B cell (primary cell): ENCODE data around the gene CYB5B. TPM values are rescaled to one million over a fixed set of nuclear protein-coding genes. Genes with fewer than 3 reads are reported as not detected.

Experiments
- ATAC-seq: fragments of 200-7000 bp; cut with Tn5 transposase; one replicate; pipeline ENCODE4 v1.10.0; 2021; ENCODE audit warnings: low read depth, mild to moderate bottlenecking, moderate number of reproducible peaks, moderate library complexity
- CTCF ChIA-PET: fragments of 350-600 bp; sonication (Branson Sonifier 250); formaldehyde crosslinking; loops from one replicate; lab custom pipeline; 2021; ENCODE audit warnings: antibody characterized with exemption, inconsistent platforms; lab: Charles Lee
- POLR2A ChIA-PET: fragments of 350-600 bp; sonication (Branson Sonifier 250); formaldehyde crosslinking; loops from one replicate; lab custom pipeline; 2021; ENCODE audit warnings: antibody characterized with exemption; lab: Charles Lee
- DNase-seq: peaks from one replicate; pipeline ENCODE4 v3.0.0; 2013
- H2AFZ ChIP-seq: 2 replicates; pipeline ENCODE4 v1.6.1; 2012; ENCODE audit warnings: mild to moderate bottlenecking, low read depth, low read length; ENCODE audit not compliant: insufficient read depth, poor library complexity, severe bottlenecking
- H3K27ac ChIP-seq, 2 donors: 1 replicate in 1 of 2; 2 replicates in 1 of 2; pipeline ENCODE4 v1.5.1; 2012 to 2013; ENCODE audit warnings: low read length in 2 of 2, mild to moderate bottlenecking in 2 of 2, moderate library complexity in 1 of 2
- H3K27me3 ChIP-seq, 4 experiments: fragments of 200-600 bp in 1 of 4; sonication (generic) in 1 of 4; replicated peaks in 1 of 4; 1 replicate in 2 of 4; 2 replicates in 2 of 4; pipeline versions ENCODE4 v1.6.1 to v1.7.0; 2013 to 2016; ENCODE audit warnings: low read length in 3 of 4, mild to moderate bottlenecking in 2 of 4, mixed read lengths in 1 of 4, moderate library complexity in 1 of 4; ENCODE audit not compliant: insufficient read depth in 4 of 4, control insufficient read depth in 3 of 4; ENCODE audit errors: control extremely low read depth in 1 of 4
- H3K36me3 ChIP-seq, 2 experiments: replicated peaks in 1 of 2; 1 replicate in 1 of 2; 2 replicates in 1 of 2; pipeline versions ENCODE4 v1.6.1 to v1.7.1; 2013; ENCODE audit warnings: low read length in 1 of 2; ENCODE audit not compliant: insufficient read depth in 2 of 2, control insufficient read depth in 1 of 2; ENCODE audit errors: control extremely low read depth in 1 of 2, extremely low read depth in 1 of 2
- H3K4me1 ChIP-seq, 2 donors: fragments of 200-600 bp in 1 of 2; sonication (generic) in 1 of 2; 1 replicate in 1 of 2; 2 replicates in 1 of 2; pipeline versions ENCODE4 v1.5.1 to v1.6.1; 2013 to 2017; ENCODE audit warnings: low read length in 2 of 2; ENCODE audit not compliant: control insufficient read depth in 2 of 2, insufficient read depth in 2 of 2
- H3K4me2 ChIP-seq: replicated peaks from 2 replicates; pipeline ENCODE3; 2012; ENCODE audit warnings: mild to moderate bottlenecking, low read depth, low read length; ENCODE audit not compliant: poor library complexity, severe bottlenecking
- H3K4me3 ChIP-seq, 5 experiments: fragments of 200-600 bp in 1 of 5; sonication (generic) in 1 of 5; 1 replicate in 3 of 5; 2 replicates in 2 of 5; pipeline versions ENCODE4 v1.5.1 to v1.7.0; 2011 to 2016; ENCODE audit warnings: low read length in 4 of 5, mild to moderate bottlenecking in 4 of 5, low read depth in 2 of 5, control low read depth in 1 of 5, moderate library complexity in 1 of 5; ENCODE audit not compliant: insufficient read depth in 1 of 5; ENCODE audit errors: control extremely low read depth in 1 of 5, extremely low read depth in 1 of 5
- H3K79me2 ChIP-seq: fragments of 200-600 bp; sonication (generic); one replicate; pipeline ENCODE4 v1.6.0; 2016; ENCODE audit warnings: low read length; ENCODE audit not compliant: control insufficient read depth, insufficient read depth
- H3K9ac ChIP-seq: fragments of 200-600 bp; sonication (generic); 2 replicates; pipeline ENCODE4 v1.6.1; 2017; ENCODE audit warnings: mild to moderate bottlenecking, low read length, moderate library complexity
- H3K9me3 ChIP-seq, 3 donors: one replicate each; pipeline versions ENCODE4 v1.6.1 to v1.7.1; 2013; ENCODE audit warnings: low read length in 2 of 3; ENCODE audit not compliant: control insufficient read depth in 2 of 3, insufficient read depth in 1 of 3; ENCODE audit errors: control extremely low read depth in 1 of 3
- H4K20me1 ChIP-seq: 2 replicates; pipeline ENCODE4 v1.6.0; 2012; ENCODE audit warnings: mild to moderate bottlenecking, low read length; ENCODE audit not compliant: insufficient read depth, control insufficient read depth, poor library complexity, severe bottlenecking
- H3K27ac Mint-ChIP-seq: one replicate; pipeline ENCODE4 v1.8.0; 2021; ENCODE audit warnings: mixed read lengths
- H3K27me3 Mint-ChIP-seq: one replicate; pipeline ENCODE4 v1.8.0; 2021; ENCODE audit warnings: mixed read lengths
- H3K4me1 Mint-ChIP-seq: one replicate; pipeline ENCODE4 v1.8.0; 2021; ENCODE audit warnings: mixed read lengths
- H3K4me3 Mint-ChIP-seq: one replicate; pipeline ENCODE4 v1.8.0; 2021; ENCODE audit warnings: mixed read lengths
- H3K9me3 Mint-ChIP-seq: one replicate; pipeline ENCODE4 v1.8.0; 2022; ENCODE audit warnings: mixed read lengths; ENCODE audit not compliant: insufficient read depth
- EZH2 ChIP-seq: IDR thresholded peaks from 2 replicates; pipeline ENCODE4 v1.6.1; 2012; ENCODE audit warnings: borderline replicate concordance, low read depth, mild to moderate bottlenecking, moderate library complexity, low read length; ENCODE audit not compliant: insufficient read depth, poor library complexity, severe bottlenecking
- WGBS: methylation state at CpG from one replicate; pipeline ENCODE4 v1.1.5; 2013; ENCODE audit warnings: missing lambda C conversion rate; ENCODE audit not compliant: insufficient coverage; 5-methylcytosine and 5-hydroxymethylcytosine counted together
- intact Hi-C: fragments of 100-400 bp; cut with micrococcal nuclease; formaldehyde crosslinking; loops from one replicate; pipeline ENCODE4 v1.10.0; 2022
- polyA minus RNA-seq: library from RNA; depleted of rRNA, polyadenylated mRNA; stranded (reverse); fragments of >200 nt; gene quantifications from 2 replicates; pipeline ENCODE4 v1.2.3, GENCODE V29; 2012
- polyA plus RNA-seq: library from polyadenylated mRNA; depleted of rRNA; stranded (reverse); fragments of >200 nt; gene quantifications from 2 replicates; pipeline ENCODE4 v1.2.3, GENCODE V29; 2012
- total RNA-seq, 2 donors: library from RNA; stranded (reverse); fragments of 120-200 nt in 1 of 2; gene quantifications; 1 replicate in 1 of 2; 2 replicates in 1 of 2; pipeline versions ENCODE4 v1.2.3 to v1.2.4, GENCODE V29; 2013 to 2022
- TF ChIP-seq, protein P1 (sequence below): fragments of 200-600 bp; IDR thresholded peaks from one replicate; pipeline ENCODE4 v1.8.0; 2022; ENCODE audit warnings: antibody characterized with exemption, mild to moderate bottlenecking

Gene CYB5B, protein sequence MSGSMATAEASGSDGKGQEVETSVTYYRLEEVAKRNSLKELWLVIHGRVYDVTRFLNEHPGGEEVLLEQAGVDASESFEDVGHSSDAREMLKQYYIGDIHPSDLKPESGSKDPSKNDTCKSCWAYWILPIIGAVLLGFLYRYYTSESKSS
- total RNA-seq (56.7 and 64.7 TPM in 2 replicates), polyA plus RNA-seq (21.5 and 41.6 TPM in 2 replicates), polyA minus RNA-seq (26.1 and 40.7 TPM in 2 replicates)
- total RNA-seq (2013) = 60.3 TPM

DNA sequence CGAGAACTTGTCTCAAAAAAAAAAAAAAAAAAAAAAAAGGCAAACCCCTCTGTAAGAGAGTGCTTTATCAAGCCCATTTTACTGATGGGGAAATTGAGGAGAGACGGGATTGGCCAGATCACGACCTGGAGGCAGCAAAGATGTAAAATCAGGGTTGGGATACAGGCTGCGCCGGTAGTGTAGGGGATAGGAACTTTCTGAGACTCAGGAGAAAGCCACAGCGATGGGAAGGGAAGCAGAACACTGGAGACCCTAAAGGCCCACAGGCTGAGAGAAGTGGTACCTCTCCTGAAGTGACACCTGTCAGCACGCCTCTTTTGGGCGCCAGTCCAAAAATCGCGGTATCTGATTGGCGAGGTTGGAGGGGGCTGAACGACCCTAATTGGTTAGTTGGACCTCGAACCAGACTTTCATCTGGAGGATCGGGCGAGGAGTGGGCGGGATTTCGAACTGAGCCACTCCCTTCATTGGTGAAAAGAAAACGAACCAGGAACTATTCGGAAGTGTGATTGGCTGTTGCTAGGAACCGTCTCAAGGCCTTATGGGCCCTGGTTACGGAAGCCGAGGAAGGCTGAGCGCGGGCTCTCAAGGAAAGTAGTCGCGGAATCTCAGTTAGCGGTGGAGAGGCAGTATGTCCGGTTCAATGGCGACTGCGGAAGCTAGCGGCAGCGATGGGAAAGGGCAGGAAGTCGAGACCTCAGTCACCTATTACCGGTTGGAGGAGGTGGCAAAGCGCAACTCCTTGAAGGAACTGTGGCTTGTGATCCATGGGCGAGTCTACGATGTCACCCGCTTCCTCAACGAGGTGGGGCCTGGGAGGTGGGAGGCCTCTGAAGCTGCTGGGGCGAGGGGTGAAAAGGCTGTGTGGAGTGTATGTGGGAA lies at the start of gene CYB5B:
Gene CYB5B, plus strand, starts transcription at position 567 of the 882 bp plus-strand sequence. Its CDS starts 65 bp downstream, at position 632.
- ChIA-PET POLR2A (interaction anchor here (0.9 to 1.3 kb wide), 3 partner anchors 37 to 330 kb away, joined by 3 to 4 read pairs (median 3); partner anchors contain the start of gene NOB1), CTCF (interaction anchor here (3.5 kb wide), 1 partner anchor 28 kb away, joined by 16 read pairs; no protein-coding TSS in a partner anchor)
- Mint-ChIP-seq H3K9me3 (peaks cover 5% of the 10 kb centered on the region), H3K4me1 (peaks cover 25% of the 10 kb centered on the region), H3K27ac (peak within 1 kb of the TSS; percentile 91), H3K27me3 (no peaks in the 10 kb centered on the region), H3K4me3 (peak within 1 kb of the TSS; percentile 93)
- H3K27me3 ChIP-seq = no peaks in the 10 kb centered on the region
- ATAC-seq (peak; percentile 95), DNase-seq (peak; percentile 97)
- peaks cover 8 to 12% of the 10 kb centered on the region in 2 donors for H3K4me1 ChIP-seq
- H3K9ac ChIP-seq = peak within 1 kb of the TSS; percentile 92
- peaks cover 6 to 14% of the 10 kb centered on the region in 2 experiments for H3K36me3 ChIP-seq
- peak within 1 kb of the TSS; percentile 86 for H3K4me2 ChIP-seq
- TF ChIP-seq, protein P1, sequence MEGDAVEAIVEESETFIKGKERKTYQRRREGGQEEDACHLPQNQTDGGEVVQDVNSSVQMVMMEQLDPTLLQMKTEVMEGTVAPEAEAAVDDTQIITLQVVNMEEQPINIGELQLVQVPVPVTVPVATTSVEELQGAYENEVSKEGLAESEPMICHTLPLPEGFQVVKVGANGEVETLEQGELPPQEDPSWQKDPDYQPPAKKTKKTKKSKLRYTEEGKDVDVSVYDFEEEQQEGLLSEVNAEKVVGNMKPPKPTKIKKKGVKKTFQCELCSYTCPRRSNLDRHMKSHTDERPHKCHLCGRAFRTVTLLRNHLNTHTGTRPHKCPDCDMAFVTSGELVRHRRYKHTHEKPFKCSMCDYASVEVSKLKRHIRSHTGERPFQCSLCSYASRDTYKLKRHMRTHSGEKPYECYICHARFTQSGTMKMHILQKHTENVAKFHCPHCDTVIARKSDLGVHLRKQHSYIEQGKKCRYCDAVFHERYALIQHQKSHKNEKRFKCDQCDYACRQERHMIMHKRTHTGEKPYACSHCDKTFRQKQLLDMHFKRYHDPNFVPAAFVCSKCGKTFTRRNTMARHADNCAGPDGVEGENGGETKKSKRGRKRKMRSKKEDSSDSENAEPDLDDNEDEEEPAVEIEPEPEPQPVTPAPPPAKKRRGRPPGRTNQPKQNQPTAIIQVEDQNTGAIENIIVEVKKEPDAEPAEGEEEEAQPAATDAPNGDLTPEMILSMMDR = no peak
- TF ChIP-seq EZH2 = no peak
- H3K79me2 ChIP-seq = peaks cover 52% of the 10 kb centered on the region
- H3K9me3 ChIP-seq = peaks cover 0 to 4% (median 0%) of the 10 kb centered on the region in 3 donors
- intact Hi-C loops = loop anchor here (1.0 kb wide), 8 partner anchors 28 to 338 kb away; partner anchors contain the start of genes COG8, NFAT5, NIP7 and NQO1
- no peaks in the 10 kb centered on the region for H4K20me1 ChIP-seq
- 1% methylated on average over 39 of the region's 40 CpGs for WGBS
- H3K4me3 ChIP-seq = peak within 1 kb of the TSS; percentile 43 to 95 (median 89)
- peak within 1 kb of the TSS; percentile 81 for H2AFZ ChIP-seq
- peak within 1 kb of the TSS; percentile 52 to 88 for H3K27ac ChIP-seq
